VCaP (cell line): Measurements from ENCODE around the gene RTN4.

Experiments
- H3K27ac ChIP-seq: fragments of 450-650 bp; 2 replicates; pipeline ENCODE4 v1.5.1; 2017
- TF ChIP-seq, protein P1 (sequence below): fragments of 450-650 bp; conservative IDR thresholded peaks from 2 replicates; pipeline ENCODE4 v1.5.1; 2017; ENCODE audit warnings: mild to moderate bottlenecking, moderate library complexity

Gene RTN4

DNA sequence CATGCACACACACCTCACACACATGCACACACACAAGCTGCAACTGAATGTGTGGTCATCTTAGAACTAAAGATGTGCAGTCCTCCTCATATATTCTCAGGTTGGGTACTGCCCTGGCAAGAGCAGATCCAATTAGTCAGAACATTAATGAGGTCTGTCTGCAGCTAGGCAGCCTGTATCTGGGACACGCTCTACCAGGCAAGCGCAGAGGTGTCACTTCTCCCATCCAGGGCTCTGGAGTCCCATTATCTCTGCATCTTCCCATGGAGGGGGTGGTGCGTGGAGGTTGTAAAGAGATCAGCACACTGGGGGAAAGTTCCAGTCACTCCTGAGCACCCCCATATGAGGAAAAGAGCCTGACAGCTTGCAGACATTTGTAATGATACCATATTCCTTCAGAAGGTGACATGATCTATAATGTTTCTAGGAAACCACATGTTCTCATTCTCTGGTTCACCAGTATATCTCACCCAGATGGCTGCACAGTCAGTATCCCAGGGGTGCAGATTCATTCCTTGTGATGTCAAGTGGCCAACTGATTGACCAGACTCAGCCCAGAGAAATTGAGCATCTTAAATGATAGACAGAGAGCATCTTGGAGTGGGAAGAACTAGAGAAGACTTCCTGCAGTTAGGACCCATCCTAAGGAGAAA, 95.4 kb downstream of the RTN4 start:
- H3K27ac ChIP-seq, result peak overlapping the region; percentile 88
- TF ChIP-seq, protein P1, sequence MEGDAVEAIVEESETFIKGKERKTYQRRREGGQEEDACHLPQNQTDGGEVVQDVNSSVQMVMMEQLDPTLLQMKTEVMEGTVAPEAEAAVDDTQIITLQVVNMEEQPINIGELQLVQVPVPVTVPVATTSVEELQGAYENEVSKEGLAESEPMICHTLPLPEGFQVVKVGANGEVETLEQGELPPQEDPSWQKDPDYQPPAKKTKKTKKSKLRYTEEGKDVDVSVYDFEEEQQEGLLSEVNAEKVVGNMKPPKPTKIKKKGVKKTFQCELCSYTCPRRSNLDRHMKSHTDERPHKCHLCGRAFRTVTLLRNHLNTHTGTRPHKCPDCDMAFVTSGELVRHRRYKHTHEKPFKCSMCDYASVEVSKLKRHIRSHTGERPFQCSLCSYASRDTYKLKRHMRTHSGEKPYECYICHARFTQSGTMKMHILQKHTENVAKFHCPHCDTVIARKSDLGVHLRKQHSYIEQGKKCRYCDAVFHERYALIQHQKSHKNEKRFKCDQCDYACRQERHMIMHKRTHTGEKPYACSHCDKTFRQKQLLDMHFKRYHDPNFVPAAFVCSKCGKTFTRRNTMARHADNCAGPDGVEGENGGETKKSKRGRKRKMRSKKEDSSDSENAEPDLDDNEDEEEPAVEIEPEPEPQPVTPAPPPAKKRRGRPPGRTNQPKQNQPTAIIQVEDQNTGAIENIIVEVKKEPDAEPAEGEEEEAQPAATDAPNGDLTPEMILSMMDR, result no peak

DNA sequence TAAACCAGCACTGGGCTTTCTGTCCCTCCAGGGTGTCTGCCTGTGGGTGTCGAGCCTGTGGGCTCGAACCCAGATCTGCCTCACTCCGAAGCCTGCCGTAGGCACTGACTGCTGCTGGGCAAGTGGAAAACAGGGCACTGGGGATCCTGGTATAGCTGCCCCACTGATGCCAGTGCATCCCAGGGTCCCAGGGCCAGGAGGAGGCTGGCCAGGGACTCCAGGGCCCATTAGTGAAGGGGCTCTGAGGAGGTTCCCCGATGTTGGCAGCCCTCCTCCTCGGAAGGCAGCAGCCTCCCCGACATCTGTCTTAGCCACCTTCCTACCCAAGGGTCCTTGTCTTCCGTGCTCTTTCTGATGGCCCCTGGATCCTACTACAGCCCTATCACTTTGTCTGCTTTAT, 96.1 kb downstream of the RTN4 start:
- TF ChIP-seq, protein P1, result no peak
- peak overlapping the region; percentile 88 for H3K27ac ChIP-seq

DNA sequence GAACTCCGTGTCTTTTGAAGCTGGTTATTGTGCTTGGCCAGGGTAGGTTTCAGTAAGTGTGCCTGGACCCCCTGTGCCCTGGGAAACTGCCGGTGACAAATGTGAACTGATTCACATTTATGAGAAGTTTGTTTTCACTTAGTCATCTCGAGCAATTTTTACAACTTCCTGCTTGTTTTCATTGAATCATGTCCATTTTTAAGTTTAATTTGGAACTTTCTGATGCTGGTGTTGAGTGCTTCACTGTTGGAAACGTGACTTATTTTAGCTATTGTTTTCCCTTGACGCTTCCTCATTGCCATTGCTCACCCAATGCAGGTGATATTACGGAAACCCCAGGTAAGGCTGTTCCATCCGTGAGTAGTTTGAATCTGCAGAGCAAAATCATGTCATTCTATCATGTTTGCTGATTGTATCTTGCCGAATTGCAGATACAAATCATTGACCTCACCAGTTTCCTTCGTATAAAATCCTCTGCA, 97.2 kb downstream of the RTN4 start:
- H3K27ac ChIP-seq, result peak overlapping the region; percentile 88
- TF ChIP-seq, protein P1, result no peak

DNA sequence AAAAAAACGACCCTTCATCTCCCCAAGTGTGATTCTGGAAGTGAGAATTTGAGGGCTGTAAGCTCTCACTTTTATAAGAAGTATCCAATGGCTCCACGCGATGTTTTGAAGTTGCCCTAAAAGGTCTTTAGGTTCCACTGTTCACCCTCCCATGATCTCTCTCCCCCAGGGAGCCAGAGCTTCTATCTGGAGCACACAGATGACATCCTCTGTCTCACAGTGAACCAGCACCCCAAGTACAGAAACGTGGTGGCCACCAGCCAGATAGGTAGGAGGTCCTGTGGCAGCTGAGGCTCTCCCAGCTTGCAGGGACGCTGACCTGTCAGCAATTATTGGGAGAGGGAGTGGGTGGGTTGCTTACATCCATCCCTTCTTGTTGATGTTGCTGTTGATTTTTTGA, 97.8 kb downstream of the RTN4 start:
- TF ChIP-seq, protein P1, result no peak
- peak overlapping the region; percentile 88 for H3K27ac ChIP-seq

DNA sequence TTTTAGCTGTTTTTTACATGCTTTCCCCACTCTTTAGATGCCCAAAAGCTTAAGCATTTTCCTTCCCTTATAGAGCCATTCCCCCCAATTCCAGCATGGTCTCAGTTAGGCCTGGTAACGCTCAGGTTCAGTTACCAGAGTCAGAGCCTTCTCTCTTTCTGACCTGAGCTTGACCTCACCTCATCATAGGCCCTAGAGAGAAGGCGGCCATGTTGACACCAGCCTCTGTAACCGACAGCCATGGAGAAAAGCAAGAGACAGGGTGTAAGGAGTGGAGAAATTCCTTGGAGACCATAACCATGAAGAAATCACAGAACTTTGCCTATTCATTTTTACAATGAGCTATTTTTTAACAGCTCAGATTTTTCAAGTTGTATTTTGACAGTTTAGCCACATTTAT, 99.4 kb downstream of the RTN4 start:
- TF ChIP-seq, protein P1, result no peak
- peak overlapping the region; percentile 88; the same call in 1 of the 2 replicates for H3K27ac ChIP-seq

DNA sequence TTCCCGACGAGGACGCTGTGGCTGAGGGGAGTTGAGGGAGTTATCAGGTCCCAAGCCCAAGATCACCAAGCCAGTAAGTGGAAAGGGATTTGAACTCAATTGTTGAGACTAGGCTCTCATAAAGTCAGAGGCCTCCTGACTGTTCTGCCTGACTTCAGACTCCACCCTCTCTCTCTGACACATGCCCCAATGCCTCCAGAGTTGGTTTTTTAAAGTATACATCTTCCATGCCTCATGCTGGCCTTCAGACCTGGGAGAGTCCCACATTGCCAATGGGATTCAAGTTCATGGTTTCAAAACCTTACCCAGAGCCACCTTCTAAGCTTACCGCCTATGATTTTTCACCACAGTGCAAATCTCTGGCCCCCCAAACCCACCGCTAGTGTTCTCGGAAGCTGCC, 100.8 kb downstream of the RTN4 start:
- no peak overlapping the region for H3K27ac ChIP-seq
- TF ChIP-seq, protein P1, result no peak

DNA sequence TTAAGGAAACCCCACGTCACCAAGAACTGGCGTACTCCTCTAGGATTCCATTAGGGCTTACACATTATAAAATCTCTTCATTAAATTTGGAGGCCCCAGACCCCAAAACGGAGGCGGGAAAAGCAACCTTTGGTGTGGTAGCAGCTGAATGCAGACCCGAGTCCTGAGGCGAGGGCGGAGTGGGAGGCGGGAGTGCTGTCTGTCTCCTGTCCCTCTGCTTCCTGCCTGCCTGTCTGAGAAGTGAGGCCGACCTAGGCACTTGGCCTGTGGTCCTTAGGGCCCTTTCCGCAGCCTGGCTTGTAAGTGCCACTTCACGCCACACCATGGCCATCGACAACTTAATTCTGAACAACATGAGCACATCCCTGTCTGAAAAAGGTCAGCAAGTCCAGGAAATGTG, 102.1 kb downstream of the RTN4 start:
- no peak overlapping the region for H3K27ac ChIP-seq
- TF ChIP-seq, protein P1, result no peak
